ENCODE data around the gene KANSL1.
A peak's percentile ranks its signal among the peaks of the same experiment; 100 is the strongest.
"Not testable (repeated sequence)": the region's sequence is repeated elsewhere in the genome, so short reads cannot be mapped to it uniquely, and the experiment has no call there.

The KANSL1 gene

DNA sequence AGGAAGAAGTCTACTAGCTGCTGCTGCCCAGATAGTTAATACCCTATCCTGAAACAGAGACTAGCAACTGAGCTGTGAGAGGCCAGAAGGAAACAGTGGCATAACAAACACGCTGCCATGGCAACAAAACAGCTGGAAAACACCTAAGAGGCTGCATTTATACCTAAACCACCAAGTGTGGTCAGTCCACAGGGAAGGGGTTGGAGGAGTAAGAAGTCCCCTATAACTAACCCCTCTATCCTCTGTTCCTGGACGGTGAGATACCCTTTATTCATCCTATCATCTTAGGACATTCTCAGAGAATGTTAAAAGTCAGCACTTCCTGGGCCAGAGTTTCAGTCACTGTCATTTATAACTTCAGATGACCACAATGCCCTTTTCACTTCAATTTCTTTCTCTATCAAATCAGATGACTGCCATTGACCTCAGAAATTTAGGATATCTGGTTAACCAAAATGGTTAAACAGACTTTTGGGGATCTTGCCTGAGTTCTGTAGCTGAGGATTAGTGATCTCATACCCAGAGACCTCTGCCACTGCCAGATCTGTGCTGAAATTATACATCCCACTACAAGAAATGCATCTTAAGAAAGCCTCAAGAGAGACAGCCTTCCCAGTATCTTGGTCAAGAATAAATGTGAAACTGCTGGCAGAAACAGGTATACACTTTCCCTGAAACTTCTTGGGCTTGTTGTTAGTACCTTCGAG, 158.0 kb downstream of the KANSL1 start:
- DNase-seq: no peak

DNA sequence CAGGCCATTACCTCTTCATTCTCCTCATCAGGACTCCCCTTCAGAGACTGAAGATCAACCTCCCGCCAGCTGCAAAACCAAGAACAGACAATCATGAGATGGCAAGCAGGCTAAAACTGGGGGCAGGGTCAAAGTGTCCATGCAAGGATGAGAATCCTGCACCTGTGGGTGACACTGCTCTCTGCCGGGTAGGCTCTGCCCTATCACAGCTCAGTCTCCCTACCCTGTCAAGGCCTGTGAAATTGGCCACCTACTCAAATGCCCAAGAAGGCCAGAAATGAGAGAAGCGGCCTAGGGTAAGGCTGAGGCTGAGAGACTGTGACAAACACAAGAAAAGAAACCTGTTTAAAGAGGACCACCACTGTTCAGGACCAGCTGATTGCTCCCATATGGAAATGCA, 159.8 kb downstream of the KANSL1 start:
- DNase-seq: no peak

DNA sequence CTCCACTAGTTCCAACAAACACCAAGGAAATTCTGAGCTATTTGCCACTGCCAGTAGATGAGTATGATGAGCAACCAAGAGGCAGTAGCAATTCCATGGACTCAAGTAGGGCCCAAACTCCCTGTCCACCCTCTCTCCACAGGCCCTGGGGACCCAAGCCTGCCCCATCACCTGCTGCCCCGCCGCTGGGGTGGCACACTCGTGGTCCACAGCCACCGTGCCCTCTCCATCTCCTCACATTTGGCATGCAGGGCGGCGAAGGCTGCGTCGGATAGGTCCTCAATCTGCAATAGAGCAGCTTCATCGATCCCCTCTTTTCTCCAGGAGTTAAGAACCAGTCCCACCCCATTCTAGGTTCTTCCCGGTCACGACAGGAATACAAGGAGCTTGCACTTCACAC, 160.3 kb downstream of the KANSL1 start:
- DNase-seq: no peak

DNA sequence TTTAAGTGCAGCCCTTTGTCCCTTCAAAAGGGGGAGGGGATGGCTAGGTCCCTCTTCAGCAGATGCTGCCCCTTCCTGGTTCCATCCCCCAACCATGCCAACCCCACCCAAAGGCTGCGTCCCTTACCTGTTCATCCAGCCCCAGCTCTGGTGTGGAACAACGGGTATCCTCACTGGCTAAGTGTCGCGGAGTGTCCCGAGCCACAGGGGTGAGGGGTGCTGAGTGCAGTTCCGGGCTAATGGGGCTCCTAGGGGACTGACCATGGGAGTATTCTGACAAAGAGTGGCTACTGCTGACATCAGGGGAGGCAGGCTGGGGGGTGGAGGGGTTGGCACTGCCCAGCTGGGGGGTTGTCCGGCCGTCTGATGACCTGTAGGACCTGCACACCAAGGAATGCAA, 161.3 kb downstream of the KANSL1 start:
- no peak for DNase-seq

DNA sequence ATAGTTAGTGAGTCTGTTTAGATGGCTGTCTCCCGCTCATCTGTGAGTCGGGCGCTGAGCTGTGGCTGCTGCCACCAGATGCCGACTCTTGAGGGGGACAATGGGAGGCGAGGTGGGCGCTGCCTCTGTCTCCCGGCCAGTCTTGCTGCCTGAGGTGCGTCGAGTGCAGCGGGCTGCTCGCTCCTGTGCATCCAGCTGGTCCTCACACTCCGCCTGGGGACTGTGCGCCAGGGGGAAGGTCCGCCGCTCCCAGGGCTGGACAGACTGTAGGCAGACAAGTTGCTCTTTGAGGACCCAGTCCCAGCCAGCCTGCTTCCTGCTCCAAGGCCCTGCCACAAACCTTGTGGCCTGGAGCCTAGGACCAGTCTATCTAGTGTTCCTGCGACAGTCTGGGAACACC, 161.8 kb downstream of the KANSL1 start:
- DNase-seq: no peak

DNA sequence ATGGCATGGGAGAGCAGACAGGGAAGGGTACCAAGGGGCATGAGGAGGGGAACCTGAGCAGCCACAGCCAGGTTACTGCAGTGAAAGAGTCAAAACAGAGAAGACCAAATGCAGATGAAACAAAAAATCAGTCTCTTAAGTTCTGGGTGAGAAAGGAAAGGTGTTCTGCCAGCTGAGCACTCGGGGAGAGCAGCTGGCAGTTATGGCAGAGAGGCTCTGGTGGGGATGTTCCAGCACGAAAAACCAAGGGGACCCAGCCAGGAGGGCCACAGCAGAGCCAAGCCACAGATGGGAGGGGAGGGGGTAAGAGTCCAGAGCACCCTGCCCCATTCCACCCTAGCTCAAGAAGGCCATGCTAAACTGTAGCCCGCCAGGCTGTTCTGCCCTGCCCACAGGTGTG, 162.5 kb downstream of the KANSL1 start:
- DNase-seq: no peak

DNA sequence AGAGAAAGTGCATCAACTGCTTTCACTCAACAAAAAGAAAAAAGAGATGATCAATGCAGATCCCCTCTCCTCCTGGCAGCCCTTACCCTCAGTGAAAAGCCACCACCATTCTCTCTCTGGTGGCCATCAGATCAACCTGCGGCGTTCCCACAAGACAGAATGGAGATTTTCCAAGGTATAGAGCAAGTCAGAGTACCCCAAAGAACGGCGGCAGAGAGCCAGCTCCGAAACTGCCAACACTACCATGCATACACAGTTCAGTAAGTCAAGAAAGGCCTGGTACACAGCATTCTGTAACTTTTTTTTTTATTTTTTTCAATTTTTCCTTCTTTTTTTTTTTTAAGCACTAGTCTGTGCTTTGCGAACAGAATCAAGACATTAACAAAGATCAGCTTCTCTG, 163.6 kb downstream of the KANSL1 start:
- DNase-seq: no peak

DNA sequence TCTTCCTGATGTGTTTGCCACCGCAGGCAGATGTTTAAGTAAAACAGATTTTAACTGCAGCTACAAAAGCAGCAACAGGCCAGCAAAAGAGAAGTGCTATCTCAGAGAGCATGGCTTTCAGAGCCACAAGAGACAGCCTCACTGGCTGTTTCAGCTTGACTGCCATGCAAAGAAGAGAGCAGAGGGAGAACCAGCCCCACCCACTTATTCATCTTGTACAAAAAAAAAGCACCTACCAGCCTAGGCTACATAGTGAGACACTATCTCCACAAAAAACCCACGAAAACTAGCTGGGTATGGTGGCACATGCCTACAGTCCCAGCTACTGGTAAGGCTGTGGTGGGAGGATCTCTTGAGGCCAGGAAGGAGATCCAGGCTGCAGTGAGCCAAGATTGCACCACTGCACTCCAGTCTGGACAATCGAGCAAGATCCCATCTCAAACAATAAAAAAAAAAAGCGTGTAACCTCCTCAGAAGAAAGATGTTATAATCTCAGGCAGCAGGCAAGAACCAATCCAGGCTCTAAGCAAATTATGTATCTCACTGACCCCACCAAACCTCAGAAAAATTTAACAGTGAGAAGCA, 164.2 kb downstream of the KANSL1 start:
- DNase-seq: no peak

DNA sequence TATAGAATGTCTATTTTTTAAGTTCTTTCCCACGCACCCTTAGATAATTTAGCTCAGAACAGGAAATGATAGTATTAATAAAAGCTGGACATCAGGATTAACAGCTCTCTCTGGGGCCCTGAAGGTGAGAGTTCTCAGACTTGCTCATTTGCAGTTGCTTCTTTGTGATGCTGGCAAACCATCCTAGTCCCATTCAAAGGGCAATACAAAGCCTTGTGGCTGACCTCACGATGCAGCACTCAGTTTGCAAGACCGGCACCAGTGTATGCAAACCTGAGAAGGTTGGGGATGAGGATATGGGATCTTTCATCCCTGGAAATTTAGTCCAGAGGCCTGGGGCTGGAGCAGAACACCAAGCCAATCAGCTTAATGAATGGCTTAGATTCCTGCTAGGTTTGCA, 164.9 kb downstream of the KANSL1 start:
- no peak for DNase-seq

DNA sequence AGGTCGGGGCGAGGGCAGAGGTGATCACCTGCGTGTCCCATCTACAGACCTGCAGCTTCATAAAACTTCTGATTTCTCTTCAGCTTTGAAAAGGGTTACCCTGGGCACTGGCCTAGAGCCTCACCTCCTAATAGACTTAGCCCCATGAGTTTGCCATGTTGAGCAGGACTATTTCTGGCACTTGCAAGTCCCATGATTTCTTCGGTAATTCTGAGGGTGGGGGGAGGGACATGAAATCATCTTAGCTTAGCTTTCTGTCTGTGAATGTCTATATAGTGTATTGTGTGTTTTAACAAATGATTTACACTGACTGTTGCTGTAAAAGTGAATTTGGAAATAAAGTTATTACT, 165.3 kb downstream of the KANSL1 start:
- DNase-seq: no peak

DNA sequence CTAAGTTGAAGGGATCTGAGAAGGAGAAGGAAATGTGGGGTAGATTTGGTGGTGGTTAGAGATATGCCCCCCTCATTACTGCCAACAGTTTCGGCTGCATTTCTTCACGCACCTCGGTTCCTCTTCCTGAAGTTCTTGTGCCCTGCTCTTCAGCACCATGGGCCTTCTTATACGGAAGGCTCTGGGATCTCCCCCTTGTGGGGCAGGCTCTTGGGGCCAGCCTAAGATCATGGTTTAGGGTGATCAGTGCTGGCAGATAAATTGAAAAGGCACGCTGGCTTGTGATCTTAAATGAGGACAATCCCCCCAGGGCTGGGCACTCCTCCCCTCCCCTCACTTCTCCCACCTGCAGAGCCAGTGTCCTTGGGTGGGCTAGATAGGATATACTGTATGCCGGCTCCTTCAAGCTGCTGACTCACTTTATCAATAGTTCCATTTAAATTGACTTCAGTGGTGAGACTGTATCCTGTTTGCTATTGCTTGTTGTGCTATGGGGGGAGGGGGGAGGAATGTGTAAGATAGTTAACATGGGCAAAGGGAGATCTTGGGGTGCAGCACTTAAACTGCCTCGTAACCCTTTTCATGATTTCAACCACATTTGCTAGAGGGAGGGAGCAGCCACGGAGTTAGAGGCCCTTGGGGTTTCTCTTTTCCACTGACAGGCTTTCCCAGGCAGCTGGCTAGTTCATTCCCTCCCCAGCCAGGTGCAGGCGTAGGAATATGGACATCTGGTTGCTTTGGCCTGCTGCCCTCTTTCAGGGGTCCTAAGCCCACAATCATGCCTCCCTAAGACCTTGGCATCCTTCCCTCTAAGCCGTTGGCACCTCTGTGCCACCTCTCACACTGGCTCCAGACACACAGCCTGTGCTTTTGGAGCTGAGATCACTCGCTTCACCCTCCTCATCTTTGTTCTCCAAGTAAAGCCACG, 165.9 kb downstream of the KANSL1 start:
- DNase-seq: no peak

DNA sequence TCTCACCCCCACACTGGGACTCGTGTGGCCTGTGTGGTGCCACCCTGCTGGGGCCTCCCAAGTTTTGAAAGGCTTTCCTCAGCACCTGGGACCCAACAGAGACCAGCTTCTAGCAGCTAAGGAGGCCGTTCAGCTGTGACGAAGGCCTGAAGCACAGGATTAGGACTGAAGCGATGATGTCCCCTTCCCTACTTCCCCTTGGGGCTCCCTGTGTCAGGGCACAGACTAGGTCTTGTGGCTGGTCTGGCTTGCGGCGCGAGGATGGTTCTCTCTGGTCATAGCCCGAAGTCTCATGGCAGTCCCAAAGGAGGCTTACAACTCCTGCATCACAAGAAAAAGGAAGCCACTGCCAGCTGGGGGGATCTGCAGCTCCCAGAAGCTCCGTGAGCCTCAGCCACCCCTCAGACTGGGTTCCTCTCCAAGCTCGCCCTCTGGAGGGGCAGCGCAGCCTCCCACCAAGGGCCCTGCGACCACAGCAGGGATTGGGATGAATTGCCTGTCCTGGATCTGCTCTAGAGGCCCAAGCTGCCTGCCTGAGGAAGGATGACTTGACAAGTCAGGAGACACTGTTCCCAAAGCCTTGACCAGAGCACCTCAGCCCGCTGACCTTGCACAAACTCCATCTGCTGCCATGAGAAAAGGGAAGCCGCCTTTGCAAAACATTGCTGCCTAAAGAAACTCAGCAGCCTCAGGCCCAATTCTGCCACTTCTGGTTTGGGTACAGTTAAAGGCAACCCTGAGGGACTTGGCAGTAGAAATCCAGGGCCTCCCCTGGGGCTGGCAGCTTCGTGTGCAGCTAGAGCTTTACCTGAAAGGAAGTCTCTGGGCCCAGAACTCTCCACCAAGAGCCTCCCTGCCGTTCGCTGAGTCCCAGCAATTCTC, 166.8 kb downstream of the KANSL1 start:
- DNase-seq: no peak

DNA sequence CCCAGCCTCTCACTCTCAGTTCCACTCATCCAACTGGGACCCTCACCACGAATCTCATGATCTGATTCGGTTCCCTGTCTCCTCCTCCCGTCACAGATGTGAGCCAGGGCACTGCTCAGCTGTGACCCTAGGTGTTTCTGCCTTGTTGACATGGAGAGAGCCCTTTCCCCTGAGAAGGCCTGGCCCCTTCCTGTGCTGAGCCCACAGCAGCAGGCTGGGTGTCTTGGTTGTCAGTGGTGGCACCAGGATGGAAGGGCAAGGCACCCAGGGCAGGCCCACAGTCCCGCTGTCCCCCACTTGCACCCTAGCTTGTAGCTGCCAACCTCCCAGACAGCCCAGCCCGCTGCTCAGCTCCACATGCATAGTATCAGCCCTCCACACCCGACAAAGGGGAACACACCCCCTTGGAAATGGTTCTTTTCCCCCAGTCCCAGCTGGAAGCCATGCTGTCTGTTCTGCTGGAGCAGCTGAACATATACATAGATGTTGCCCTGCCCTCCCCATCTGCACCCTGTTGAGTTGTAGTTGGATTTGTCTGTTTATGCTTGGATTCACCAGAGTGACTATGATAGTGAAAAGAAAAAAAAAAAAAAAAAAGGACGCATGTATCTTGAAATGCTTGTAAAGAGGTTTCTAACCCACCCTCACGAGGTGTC, 167.6 kb downstream of the KANSL1 start:
- DNase-seq: no peak

DNA sequence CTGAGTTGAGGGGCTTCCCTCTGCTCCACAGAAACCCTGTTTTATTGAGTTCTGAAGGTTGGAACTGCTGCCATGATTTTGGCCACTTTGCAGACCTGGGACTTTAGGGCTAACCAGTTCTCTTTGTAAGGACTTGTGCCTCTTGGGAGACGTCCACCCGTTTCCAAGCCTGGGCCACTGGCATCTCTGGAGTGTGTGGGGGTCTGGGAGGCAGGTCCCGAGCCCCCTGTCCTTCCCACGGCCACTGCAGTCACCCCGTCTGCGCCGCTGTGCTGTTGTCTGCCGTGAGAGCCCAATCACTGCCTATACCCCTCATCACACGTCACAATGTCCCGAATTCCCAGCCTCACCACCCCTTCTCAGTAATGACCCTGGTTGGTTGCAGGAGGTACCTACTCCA, 168.2 kb downstream of the KANSL1 start:
- no peak for DNase-seq

DNA sequence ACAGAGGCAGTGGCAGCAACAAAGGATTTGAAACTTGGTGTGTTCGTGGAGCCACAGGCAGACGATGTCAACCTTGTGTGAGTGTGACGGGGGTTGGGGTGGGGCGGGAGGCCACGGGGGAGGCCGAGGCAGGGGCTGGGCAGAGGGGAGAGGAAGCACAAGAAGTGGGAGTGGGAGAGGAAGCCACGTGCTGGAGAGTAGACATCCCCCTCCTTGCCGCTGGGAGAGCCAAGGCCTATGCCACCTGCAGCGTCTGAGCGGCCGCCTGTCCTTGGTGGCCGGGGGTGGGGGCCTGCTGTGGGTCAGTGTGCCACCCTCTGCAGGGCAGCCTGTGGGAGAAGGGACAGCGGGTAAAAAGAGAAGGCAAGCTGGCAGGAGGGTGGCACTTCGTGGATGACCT, 168.6 kb downstream of the KANSL1 start:
- no peak for DNase-seq

DNA sequence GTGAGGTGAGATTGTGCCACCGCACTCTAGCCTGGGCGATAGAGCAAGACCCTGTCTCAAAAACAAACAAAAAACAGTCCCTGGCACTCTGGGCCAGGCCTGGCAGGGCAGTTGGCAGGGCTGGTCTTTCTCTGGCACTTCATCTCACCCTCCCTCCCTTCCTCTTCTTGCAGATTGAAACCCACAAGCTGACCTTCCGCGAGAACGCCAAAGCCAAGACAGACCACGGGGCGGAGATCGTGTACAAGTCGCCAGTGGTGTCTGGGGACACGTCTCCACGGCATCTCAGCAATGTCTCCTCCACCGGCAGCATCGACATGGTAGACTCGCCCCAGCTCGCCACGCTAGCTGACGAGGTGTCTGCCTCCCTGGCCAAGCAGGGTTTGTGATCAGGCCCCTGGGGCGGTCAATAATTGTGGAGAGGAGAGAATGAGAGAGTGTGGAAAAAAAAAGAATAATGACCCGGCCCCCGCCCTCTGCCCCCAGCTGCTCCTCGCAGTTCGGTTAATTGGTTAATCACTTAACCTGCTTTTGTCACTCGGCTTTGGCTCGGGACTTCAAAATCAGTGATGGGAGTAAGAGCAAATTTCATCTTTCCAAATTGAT, 169.3 kb downstream of the KANSL1 start:
- no peak for DNase-seq

DNA sequence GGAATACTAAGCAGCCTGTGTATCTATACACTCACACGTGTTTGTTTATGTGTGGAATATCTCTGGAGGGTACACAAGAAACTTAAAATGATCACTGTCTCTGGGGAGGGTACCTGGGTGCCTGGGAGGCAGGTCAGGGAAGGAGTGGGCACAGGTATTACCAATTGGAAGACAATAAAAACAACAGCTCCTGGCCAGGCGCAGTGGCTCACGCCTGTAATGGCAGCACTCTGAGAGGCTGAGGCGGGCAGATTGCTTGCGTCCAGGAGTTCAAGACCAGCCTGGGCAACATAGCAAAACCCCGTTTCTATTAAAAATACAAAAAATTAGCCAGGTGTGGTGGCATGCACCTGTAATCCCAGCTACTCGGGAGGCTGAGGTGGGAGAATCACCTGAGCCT, 169.9 kb downstream of the KANSL1 start:
- DNase-seq: not testable (repeated sequence)

DNA sequence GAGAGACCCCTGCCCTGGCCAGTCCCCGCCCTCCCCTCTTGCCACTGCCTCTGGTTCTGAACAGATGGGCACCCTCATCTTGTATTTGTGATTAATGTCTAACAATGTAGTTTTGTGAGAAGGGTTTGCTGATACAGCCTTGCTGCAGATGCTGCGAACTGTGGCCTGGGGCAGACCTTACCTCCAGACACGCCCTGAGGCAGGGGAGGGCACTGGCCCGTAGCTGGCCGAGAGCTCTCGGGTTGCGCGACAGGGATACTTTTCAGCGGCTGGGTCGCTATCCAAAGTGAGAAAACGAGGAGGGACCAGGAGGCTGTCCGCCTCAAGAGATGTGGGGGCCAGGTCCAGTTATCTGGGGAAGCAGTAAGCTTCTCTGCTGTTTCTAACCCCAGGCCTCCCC, 172.2 kb downstream of the KANSL1 start:
- no peak for DNase-seq

DNA sequence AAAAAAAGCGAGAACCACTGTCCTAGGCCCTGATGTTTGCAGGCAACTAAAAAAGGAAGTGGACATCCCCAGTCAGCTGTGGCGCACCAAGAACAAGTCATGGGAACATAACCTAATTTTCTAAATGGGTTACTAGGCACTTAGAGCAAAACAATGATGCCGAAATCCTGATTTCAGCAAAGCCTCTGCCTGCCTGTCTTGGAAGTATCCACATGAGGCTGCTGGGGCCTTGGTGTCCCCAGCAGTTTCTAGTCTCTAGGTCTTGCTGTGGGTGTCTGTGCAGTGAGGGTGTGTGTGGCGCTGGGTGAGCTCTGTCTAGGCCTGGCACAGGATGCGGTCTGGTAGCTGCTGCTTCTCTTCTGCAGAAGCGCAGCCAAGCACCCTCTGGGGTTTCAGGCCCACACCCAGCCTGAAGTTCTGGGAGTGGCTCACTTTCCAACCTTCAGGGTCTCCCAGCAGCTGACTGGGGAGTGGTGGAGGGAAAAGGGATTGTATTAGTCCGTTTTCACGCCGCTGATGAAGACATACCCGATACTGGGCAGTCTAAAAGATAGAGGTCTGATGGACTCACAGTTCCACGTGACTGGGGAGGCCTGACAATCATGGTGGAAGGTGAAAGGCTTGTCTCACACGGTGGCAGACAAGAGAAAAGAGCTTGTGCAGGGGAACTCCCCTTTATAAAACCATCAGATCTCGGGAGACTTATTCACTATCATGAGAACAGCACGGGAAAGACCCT, 173.0 kb downstream of the KANSL1 start:
- DNase-seq: peak; percentile 50

DNA sequence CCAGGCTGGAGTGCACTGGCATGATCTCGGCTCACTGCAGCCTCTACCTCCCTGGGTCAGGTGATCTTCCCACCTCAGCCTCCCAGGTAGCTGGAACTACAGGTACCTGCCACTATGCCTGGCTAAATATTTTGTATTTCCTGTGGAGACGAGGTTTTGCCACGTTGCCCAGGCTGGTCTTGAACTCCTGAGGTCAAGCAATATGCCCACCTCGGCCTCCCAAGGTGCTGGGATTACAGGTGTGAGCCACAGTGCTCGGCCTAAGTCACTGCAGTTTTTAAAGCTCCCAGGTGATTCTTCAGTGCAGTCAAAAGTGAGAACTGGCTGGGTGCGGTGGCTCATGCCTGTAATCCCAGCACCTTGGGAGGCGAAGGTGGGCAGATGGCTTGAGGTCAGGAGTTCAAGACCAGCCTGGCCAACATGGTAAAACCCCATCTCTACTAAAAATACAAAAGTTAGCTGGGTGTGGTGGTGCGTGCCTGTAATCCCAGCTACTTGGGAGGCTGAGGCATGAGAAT, 173.8 kb downstream of the KANSL1 start:
- DNase-seq: not testable (repeated sequence)

All from activated CD8-positive, alpha-beta memory T cell treated with anti-CD3 and anti-CD28 coated beads, Interleukin-2, amount 50 U/mL, for 4 hours (primary cell).